ELR (cell line): ENCODE measurements around the gene NRG2.
A peak's percentile ranks its signal among the peaks of the same experiment; 100 is the strongest.

ENCODE experiments used
- DNase-seq: peaks from one replicate; pipeline ENCODE4 v3.0.0-alpha.2; 2015; ENCODE audit warnings: low read depth

Gene NRG2

GRCh38 chr5:140042643-140043507 is at the start of gene NRG2:
TSS of gene NRG2 (minus strand) at chr5:140043299.
- peak; percentile 83 for DNase-seq

GRCh38 chr5:140090251-140090650 is 47.2 kb upstream of the NRG2 start:
- DNase-seq, result no peak

- no peak for DNase-seq
Measured at GRCh38 chr5:140084541-140084940, 41.4 kb upstream of the NRG2 start.

- no peak for DNase-seq
Measured at GRCh38 chr5:140083650-140084049, 40.6 kb upstream of the NRG2 start.

GRCh38 chr5:140083120-140083519 is 40.0 kb upstream of the NRG2 start:
- DNase-seq, result no peak

- DNase-seq, result no peak
Measured at GRCh38 chr5:140076788-140077187, 33.7 kb upstream of the NRG2 start.

- no peak for DNase-seq
Measured at GRCh38 chr5:140076142-140076541, 33.0 kb upstream of the NRG2 start.

- DNase-seq, result peak; percentile 52
Measured at GRCh38 chr5:140075371-140075770, 32.3 kb upstream of the NRG2 start.

- peak; percentile 51 for DNase-seq
Measured at GRCh38 chr5:140073296-140073695, 30.2 kb upstream of the NRG2 start.

- DNase-seq, result no peak
Measured at GRCh38 chr5:140072812-140073211, 29.7 kb upstream of the NRG2 start.

- DNase-seq, result no peak
Measured at GRCh38 chr5:140060816-140061215, 17.7 kb upstream of the NRG2 start.

GRCh38 chr5:140058212-140058932 is 15.3 kb upstream of the NRG2 start:
- DNase-seq, result no peak

GRCh38 chr5:140056880-140057279 is 13.8 kb upstream of the NRG2 start:
- DNase-seq, result no peak

GRCh38 chr5:140055152-140055551 is 12.1 kb upstream of the NRG2 start:
- DNase-seq, result no peak

- DNase-seq, result no peak
Measured at GRCh38 chr5:140054086-140054689, 11.1 kb upstream of the NRG2 start.

GRCh38 chr5:140051950-140052349 is 8.9 kb upstream of the NRG2 start:
- DNase-seq, result no peak

- no peak for DNase-seq
Measured at GRCh38 chr5:140049713-140050112, 6.6 kb upstream of the NRG2 start.

GRCh38 chr5:140049205-140049604 is 6.1 kb upstream of the NRG2 start:
- DNase-seq, result no peak

GRCh38 chr5:140044041-140044440 is 942 bp upstream of the NRG2 start:
- DNase-seq, result no peak

- peak; percentile 40 for DNase-seq
Measured at GRCh38 chr5:140043508-140043872, 391 bp upstream of the NRG2 start.

- peak; percentile 18 for DNase-seq
Measured at GRCh38 chr5:140042393-140042642, 781 bp downstream of the NRG2 start.

GRCh38 chr5:140041492-140042392 is 1.4 kb downstream of the NRG2 start:
- peak; percentile 87 for DNase-seq
